HUDEP-2 (cell line): ENCODE data around the gene TMEM212.
"Not testable (repeated sequence)": the region's sequence is repeated elsewhere in the genome, so short reads cannot be mapped to it uniquely, and the experiment has no call there.

Source experiments
- DNase-seq, 76 experiments: peaks; one replicate each; lab custom pipeline; 2025; ENCODE audit not compliant: unreplicated experiment in 76 of 76; lab: John Stamatoyannopoulos, UW

The TMEM212 gene

DNA sequence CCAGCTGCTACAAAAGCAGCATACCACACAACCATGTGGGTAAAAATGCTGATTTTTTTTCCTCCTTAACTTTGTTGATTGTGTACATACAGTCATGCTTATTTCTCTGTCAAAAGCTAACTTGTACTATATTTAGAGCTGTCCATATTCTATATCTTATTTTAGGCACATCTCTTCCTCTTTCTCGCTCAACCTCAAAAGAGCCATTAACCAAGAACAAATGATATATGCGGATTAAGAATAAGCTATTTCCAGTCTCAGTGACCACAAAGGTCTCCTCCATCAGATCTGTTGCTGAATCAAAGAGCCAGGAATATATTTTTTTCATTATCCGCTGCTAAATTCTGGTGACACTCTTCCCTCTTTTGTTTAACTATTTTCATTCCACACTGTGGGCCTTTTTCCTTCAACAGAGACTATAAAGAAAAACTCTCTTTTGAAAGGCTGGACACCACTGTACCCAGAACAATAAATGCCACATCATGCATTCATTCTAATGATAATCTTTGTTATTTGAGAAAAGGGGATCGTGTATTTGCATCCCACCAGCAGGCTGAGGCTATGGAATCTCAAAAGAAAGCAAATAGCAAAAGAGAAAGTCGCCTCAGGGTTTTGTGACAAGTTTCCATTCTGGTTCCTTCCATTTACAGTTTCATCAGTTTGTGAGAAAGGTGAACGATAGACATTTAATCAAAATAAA is 8.0 kb downstream of the TMEM212 start:
- no peak for DNase-seq

DNA sequence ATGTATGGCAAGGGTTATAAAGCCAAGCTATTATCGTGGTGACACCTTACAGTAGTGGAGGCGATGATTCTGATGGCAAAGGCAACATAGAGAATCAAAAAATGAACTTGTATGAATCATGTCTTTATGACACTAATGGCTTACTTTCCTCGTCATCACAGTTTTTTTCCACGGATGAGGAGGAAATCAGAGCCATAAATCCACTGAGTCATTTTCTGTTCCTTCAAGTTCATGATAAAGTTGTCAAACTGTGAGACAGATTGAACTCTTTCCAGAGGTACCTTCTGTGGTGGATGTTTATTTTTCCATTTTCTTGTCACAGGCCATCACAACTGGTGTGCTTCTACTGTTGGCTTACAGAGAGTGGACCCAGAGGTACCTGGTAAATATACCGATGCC is 8.5 kb downstream of the TMEM212 start:
- DNase-seq: no peak

DNA sequence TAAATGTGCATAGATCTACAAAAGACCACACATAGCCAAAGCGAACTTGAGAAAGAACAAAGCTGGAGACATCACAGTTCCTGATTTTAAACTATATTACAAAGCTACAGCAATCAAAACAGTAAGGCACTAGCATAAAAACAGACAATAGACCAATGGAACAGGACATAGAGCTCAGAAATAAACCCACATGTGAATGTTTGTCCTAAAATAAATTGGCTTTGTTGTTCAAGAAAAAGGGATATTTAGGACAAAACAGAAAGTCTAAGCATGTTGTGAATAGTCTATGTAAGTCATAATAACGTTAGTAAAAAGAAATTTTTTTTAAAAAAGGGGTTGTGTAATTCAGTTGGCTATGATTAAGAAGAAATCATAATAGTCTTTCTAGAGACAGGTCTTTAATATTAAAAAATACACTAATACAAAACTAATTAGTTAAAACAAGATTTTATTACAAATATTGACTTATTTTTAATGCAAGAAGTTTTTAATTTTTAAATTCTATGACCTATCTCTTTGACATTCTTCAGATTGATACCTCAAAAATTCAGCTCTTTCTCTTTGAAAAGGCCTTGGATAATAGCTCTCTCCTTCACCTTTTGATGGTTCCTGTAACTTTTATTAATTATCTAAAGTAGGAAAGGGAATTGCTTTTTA is 11.6 kb downstream of the TMEM212 start:
- DNase-seq: no peak

DNA sequence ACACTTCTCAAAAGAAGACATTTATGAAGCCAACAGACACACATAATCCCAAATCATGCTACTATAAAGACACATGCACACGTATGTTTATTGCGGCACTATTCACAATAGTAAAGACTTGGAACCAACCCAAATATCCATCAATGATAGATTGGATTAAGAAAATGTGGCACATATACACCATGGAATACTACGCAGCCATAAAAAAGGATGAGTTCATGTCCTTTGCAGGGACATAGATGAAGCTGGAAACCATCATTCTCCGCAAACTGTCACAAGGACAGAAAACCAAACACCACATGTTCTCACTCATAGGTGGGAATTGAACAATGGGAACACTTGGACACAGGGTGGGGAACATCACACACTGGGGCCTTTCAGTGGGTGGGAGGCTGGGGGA is 15.6 kb downstream of the TMEM212 start:
- not testable (repeated sequence) for DNase-seq

GRCh38 chr3:171860830-171861535 is 17.8 kb downstream of the TMEM212 start:
- DNase-seq: no peak

- DNase-seq: no peak
These were observed 19.2 kb downstream of the TMEM212 start for GRCh38 chr3:171862392-171862791.

- DNase-seq: no peak
These were observed 19.9 kb downstream of the TMEM212 start for GRCh38 chr3:171862993-171863521.

- DNase-seq: no peak
These were observed 20.8 kb downstream of the TMEM212 start for GRCh38 chr3:171863920-171864319.

DNA sequence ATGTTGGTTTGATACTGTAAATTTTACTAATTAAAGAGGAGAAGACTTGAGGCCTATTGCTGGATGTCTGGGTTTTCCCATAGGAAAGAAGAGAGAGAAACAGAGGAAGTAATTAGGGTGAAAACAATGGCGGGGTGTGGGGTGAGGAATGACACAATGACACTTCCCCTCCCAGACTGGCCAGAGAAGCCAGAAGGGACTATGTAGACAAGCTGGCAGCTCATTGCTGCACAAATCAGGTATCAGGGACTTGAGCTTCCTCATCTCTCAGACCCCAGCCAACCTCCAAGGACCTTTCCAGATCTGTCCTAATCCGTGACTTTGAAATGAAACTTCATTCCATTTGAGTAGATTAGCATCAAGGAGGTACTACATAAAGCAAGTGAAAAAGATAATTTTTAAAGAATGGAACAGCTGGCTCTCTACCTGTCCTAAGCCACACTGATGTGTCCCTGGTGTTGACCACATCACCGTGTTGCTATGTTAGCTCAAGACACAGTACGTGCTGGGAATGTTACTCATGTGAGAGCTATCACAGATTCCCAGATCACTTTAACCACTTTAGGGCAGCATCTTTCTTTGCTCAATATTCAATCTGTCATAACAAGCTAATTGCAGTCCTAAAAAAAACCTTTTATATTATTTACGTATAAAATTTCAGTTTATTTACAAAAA is 22.2 kb downstream of the TMEM212 start:
- no peak for DNase-seq

- DNase-seq: peak in 6 of 76 experiments; percentile 6 to 31 (median 10)
These were observed 24.8 kb downstream of the TMEM212 start for GRCh38 chr3:171867981-171868380.

DNA sequence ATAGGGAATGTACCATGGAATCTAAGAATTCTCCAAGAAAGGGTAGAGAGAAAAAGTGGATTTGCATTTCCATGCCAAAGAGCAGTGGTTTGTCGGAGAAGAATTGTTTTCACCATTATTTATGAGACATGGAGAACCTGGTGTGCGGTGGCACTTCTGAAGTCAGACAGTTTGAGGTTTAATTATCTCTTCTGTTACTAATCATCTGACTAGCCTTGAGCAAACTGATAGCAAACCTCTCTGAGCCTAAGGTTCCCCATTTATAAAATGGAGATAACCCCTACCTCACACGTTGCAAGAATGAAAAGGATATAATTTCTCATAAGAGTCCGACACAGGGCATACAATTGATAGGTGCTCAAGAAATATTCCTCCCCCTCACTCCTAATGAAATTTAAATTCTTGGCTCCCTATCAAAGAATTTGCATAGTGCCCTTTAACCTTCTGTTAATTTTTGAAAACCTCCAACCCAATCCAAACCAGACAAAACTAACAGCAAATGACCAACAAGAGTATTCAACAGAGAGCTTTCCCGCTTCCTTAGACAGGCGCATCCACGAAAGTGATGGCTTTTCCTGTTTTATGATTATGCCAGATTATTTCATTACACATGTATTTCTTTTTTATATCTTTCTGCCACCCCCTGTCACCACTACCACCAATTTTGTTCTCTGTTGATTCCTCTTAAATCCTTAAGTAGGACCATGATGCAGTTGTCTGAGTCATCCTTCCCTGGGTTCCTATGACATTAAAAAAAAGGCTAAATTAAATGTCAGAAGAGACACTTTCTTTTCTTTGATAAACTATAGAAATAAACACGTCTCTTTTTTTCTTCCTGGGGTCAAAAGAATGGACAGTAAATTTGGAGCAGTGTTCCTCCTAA is 28.5 kb downstream of the TMEM212 start:
- DNase-seq: peak in 35 of 76 experiments; percentile 4 to 72 (median 26)

- no peak for DNase-seq
These were observed 30.4 kb downstream of the TMEM212 start for GRCh38 chr3:171873580-171873979.

DNA sequence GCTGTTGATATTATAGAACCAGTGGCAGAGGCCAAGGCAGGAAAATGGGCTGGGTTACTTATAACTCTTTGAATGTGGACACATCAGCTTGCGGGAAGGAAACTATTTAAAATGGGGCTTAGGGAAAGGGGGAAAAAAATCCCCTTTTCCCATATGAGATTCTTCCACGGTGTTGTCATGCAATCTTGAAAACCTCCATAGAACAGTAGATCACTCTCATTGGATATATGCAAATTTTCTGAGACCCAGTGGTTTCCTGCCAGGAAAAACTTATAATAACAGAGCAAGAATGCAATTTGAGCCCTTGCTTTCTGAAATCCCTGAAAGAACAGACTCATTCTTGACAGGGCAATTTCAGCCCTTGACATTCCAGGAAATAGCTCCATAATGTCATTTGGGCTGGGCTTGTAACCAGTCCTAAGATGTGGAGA is 31.1 kb downstream of the TMEM212 start:
- DNase-seq: no peak

- DNase-seq: no peak
These were observed 31.7 kb downstream of the TMEM212 start for GRCh38 chr3:171874879-171875278.

DNA sequence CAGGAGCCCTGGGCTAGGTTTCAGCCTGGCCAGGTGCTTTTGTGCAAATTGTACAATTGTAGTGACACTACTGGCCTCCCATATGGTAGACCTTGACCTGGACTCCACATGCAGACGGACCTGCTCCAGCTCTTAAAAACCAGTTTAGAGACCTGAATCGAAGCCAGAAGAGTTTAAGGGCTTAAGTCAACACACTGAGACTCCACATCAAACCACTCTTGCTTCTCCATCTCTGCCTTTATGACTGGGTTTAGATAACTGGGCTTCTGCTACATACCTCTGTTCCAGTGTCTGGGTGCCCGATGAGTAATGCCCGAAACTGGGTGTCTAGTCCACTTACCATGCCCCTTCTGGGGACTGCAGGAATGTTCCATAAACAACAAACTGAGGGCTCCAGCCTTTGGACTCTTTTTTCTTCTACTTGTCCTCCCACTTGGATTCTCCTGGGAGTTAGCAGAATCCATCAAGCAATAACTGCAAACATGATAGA is 32.8 kb downstream of the TMEM212 start:
- DNase-seq: no peak

DNA sequence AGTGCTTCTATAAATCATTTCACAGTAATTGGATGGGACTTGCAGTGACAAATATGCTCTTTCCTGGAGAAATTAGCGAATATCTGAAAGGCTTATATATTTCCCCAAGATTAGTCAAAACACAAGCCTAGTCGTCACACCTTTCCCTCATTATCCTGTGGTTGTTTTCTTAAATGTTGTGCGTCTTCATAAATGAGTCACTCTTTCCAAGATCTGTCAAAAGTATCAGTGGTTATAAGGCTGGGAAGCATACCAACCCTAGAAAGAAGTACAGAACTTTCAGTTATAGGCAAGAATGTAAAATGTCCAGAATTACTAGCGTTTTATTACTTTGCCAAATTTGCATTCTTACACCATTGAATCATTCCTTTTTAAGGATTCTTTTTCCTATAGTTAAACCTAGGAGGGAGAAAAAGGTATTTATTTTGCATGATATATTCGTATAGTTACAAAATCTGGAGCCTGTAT is 33.6 kb downstream of the TMEM212 start:
- peak in 1 of 76 experiments; percentile 30 for DNase-seq

GRCh38 chr3:171878461-171879225 is 35.5 kb downstream of the TMEM212 start:
- no peak for DNase-seq

DNA sequence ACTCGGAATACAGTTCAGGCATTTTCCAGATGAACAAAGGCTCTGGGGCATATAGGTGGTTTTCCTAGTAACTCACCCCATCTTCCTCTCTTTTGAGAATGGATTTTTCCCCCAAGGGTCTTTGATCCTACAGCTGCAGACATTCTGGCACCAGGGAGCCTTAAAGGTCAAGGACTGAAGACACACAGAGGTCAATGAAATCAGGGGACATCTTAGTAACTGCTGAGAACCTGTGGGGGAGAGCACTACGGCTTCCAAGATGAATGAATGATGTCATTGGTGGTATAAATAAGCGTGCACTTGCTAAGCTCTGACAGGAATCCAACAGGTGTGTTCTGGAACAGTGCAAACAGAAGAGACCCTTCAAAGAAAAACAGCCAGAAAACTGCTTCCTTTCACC is 36.3 kb downstream of the TMEM212 start:
- DNase-seq: no peak
